DND-41 (cell line): Measurements from ENCODE around the gene MARK4.

Experiments
- ATAC-seq: fragments of 200-7000 bp; cut with Tn5 transposase; 3 replicates; pipeline ENCODE4 v1.9.1; 2021; ENCODE audit warnings: low read depth; ENCODE audit not compliant: insufficient read depth
- DNase-seq: peaks from one replicate; pipeline ENCODE4 v3.0.0-alpha.2; 2020
- H2AFZ ChIP-seq: 2 replicates; pipeline ENCODE4 v1.6.0; 2012; ENCODE audit warnings: low read depth, low read length
- H3K27ac ChIP-seq: 2 replicates; pipeline ENCODE4 v1.5.1; 2012; ENCODE audit warnings: low read length, inconsistent platforms
- H3K27me3 ChIP-seq: fragments of 200-600 bp; sonication (generic); 2 replicates; pipeline ENCODE4 v1.6.0; 2012; ENCODE audit warnings: low read length, mild to moderate bottlenecking, inconsistent platforms; ENCODE audit not compliant: insufficient read depth, poor library complexity
- H3K36me3 ChIP-seq: 2 replicates; pipeline ENCODE4 v1.5.1; 2012; ENCODE audit warnings: low read length, inconsistent platforms; ENCODE audit not compliant: insufficient read depth
- H3K4me1 ChIP-seq: 2 replicates; pipeline ENCODE4 v1.5.1; 2012; ENCODE audit warnings: mild to moderate bottlenecking, low read length; ENCODE audit not compliant: insufficient read depth
- H3K4me2 ChIP-seq: 2 replicates; pipeline ENCODE4 v1.6.0; 2012; ENCODE audit warnings: mild to moderate bottlenecking, moderate library complexity, low read length, inconsistent platforms; ENCODE audit not compliant: insufficient read depth
- H3K4me3 ChIP-seq, 2 experiments: fragments of 200-600 bp in 1 of 2; shearing (Covaris generic) in 1 of 2; 2 replicates each; pipeline ENCODE4 v1.5.1; 2012 to 2016; ENCODE audit warnings: inconsistent platforms in 2 of 2, low read length in 2 of 2, mild to moderate bottlenecking in 2 of 2, low read depth in 1 of 2, moderate library complexity in 1 of 2
- H3K79me2 ChIP-seq: 2 replicates; pipeline ENCODE4 v1.6.0; 2012; ENCODE audit warnings: low read length, inconsistent platforms; ENCODE audit not compliant: insufficient read depth
- H3K9ac ChIP-seq: 2 replicates; pipeline ENCODE4 v1.6.0; 2012; ENCODE audit warnings: low read depth, mild to moderate bottlenecking, inconsistent platforms, low read length, moderate library complexity
- H3K9me3 ChIP-seq: 2 replicates; pipeline ENCODE4 v1.5.1; 2012; ENCODE audit warnings: low read length, moderate library complexity, mild to moderate bottlenecking, inconsistent platforms; ENCODE audit not compliant: insufficient read depth, severe bottlenecking
- H4K20me1 ChIP-seq: 2 replicates; pipeline ENCODE4 v1.6.0; 2012; ENCODE audit warnings: low read length; ENCODE audit not compliant: insufficient read depth
- CTCF ChIP-seq: IDR thresholded peaks from 2 replicates; pipeline ENCODE4 v1.5.1; 2012; ENCODE audit warnings: borderline replicate concordance, low read length, moderate library complexity, mild to moderate bottlenecking; ENCODE audit not compliant: poor library complexity, severe bottlenecking; ENCODE audit errors: extremely low read depth
- EZH2 ChIP-seq: IDR thresholded peaks from 3 replicates; pipeline ENCODE4 v1.6.1; 2012; ENCODE audit warnings: borderline replicate concordance, low read depth, mild to moderate bottlenecking, moderate library complexity, low read length, inconsistent platforms; ENCODE audit not compliant: severe bottlenecking

MARK4 gene

GRCh38 chr19:45271098-45271734 is 20.1 kb downstream of the MARK4 start:
- Histone ChIP-seq H3K4me2 (no peak overlapping the region), H4K20me1 (no peaks in the 10 kb centered on the region), H3K9me3 (no peaks in the 10 kb centered on the region), H3K9ac (no peak overlapping the region), H3K27ac (no peak overlapping the region), H3K27me3 (no peaks in the 10 kb centered on the region), H3K4me1 (no peaks in the 10 kb centered on the region), H3K79me2 (no peaks in the 10 kb centered on the region), H3K36me3 (peaks cover 46% of the 10 kb centered on the region), H2AFZ (no peak overlapping the region), H3K4me3 (no peak overlapping the region)
- DNase-seq (no peak), ATAC-seq (no peak)
- no peak for TF ChIP-seq CTCF
- no peak for TF ChIP-seq EZH2

- H3K79me2 ChIP-seq, result no peaks in the 10 kb centered on the region
- H3K36me3 ChIP-seq, result peaks cover 43% of the 10 kb centered on the region
- H3K9me3 ChIP-seq, result no peaks in the 10 kb centered on the region
- H3K4me3 ChIP-seq, result no peak overlapping the region
- no peak overlapping the region for H2AFZ ChIP-seq
- no peaks in the 10 kb centered on the region for H4K20me1 ChIP-seq
- H3K4me2 ChIP-seq, result no peak overlapping the region
- no peaks in the 10 kb centered on the region for H3K4me1 ChIP-seq
- no peak overlapping the region for H3K9ac ChIP-seq
- TF ChIP-seq EZH2 (no peak), CTCF (no peak)
- ATAC-seq (no peak), DNase-seq (no peak)
- no peaks in the 10 kb centered on the region for H3K27me3 ChIP-seq
- no peak overlapping the region for H3K27ac ChIP-seq
These were observed 20.7 kb downstream of the MARK4 start for GRCh38 chr19:45271735-45272108.

GRCh38 chr19:45273521-45273855 is 22.4 kb downstream of the MARK4 start:
- H3K4me1 ChIP-seq, result no peaks in the 10 kb centered on the region
- H3K4me2 ChIP-seq, result no peak overlapping the region
- no peak overlapping the region for H3K4me3 ChIP-seq

More at GRCh38 chr19:45273521-45273855, 22.4 kb downstream of the MARK4 start:
- H3K27me3 ChIP-seq, result no peaks in the 10 kb centered on the region
- no peak overlapping the region for H3K9ac ChIP-seq
- peaks cover 45% of the 10 kb centered on the region for H3K36me3 ChIP-seq
- no peak for ATAC-seq
- H2AFZ ChIP-seq, result no peak overlapping the region
- no peak for DNase-seq
- no peaks in the 10 kb centered on the region for H3K9me3 ChIP-seq
- no peak overlapping the region for H3K27ac ChIP-seq
- no peak for TF ChIP-seq CTCF
- TF ChIP-seq EZH2, result no peak
- H3K79me2 ChIP-seq, result no peaks in the 10 kb centered on the region
- H4K20me1 ChIP-seq, result no peaks in the 10 kb centered on the region
